CD4-positive, CD25-positive, alpha-beta regulatory T cell (primary cell): ENCODE data around the gene NCF2. TPM values are rescaled to one million over a fixed set of nuclear protein-coding genes. Genes with fewer than 3 reads are reported as not detected.
A peak's percentile ranks its signal among the peaks of the same experiment; 100 is the strongest.
"Not testable (repeated sequence)": the region's sequence is repeated elsewhere in the genome, so short reads cannot be mapped to it uniquely, and the experiment has no call there.

Experiments
- ATAC-seq, 2 donors: fragments of 150-1000 bp; cut with Tn5 transposase; one replicate each; pipeline ENCODE4 v1.10.0; 2021; ENCODE audit warnings: low read depth in 2 of 2, moderate number of reproducible peaks in 2 of 2, moderate library complexity in 1 of 2
- DNase-seq, 3 donors: peaks; one replicate each; pipeline versions ENCODE4 v3.0.0 to v3.0.0-alpha.2; 2012 to 2022; ENCODE audit warnings: mixed read lengths in 1 of 3
- H3K27ac ChIP-seq: one replicate; pipeline ENCODE4 v1.7.0; 2013; ENCODE audit warnings: mild to moderate bottlenecking, low read length; ENCODE audit not compliant: insufficient read depth, poor library complexity, severe bottlenecking
- H3K27me3 ChIP-seq: one replicate; pipeline ENCODE4 v1.7.0; 2013; ENCODE audit warnings: low read length; ENCODE audit not compliant: control insufficient read depth, insufficient read depth
- H3K36me3 ChIP-seq: one replicate; pipeline ENCODE4 v1.7.0; 2013; ENCODE audit warnings: mild to moderate bottlenecking, low read length, moderate library complexity; ENCODE audit not compliant: control insufficient read depth, insufficient read depth
- H3K4me1 ChIP-seq: 2 replicates; pipeline ENCODE4 v1.7.0; 2013; ENCODE audit warnings: mild to moderate bottlenecking, low read length; ENCODE audit not compliant: insufficient read depth, control insufficient read depth, poor library complexity, severe bottlenecking
- H3K4me3 ChIP-seq: one replicate; pipeline ENCODE4 v1.7.0; 2013; ENCODE audit warnings: low read depth, mild to moderate bottlenecking, low read length, moderate library complexity
- H3K9me3 ChIP-seq, 2 experiments: 1 replicate in 1 of 2; 2 replicates in 1 of 2; pipeline ENCODE4 v1.7.0; 2013; ENCODE audit warnings: low read length in 2 of 2, mild to moderate bottlenecking in 1 of 2, moderate library complexity in 1 of 2; ENCODE audit not compliant: control insufficient read depth in 2 of 2
- H3K27ac Mint-ChIP-seq, 3 donors: one replicate each; pipeline ENCODE4 v1.8.0; 2020 to 2022; ENCODE audit warnings: mild to moderate bottlenecking in 3 of 3, mixed read lengths in 3 of 3, moderate library complexity in 2 of 3
- H3K27me3 Mint-ChIP-seq: one replicate; pipeline ENCODE4 v1.8.0; 2022; ENCODE audit warnings: mild to moderate bottlenecking, mixed read lengths
- H3K36me3 Mint-ChIP-seq: one replicate; pipeline ENCODE4 v1.8.0; 2020; ENCODE audit warnings: mixed read lengths
- H3K4me1 Mint-ChIP-seq, 4 donors: one replicate each; pipeline ENCODE4 v1.8.0; 2020 to 2022; ENCODE audit warnings: mixed read lengths in 4 of 4, mild to moderate bottlenecking in 1 of 4
- H3K4me3 Mint-ChIP-seq, 4 donors: one replicate each; pipeline ENCODE4 v1.8.0; 2020 to 2022; ENCODE audit warnings: mild to moderate bottlenecking in 4 of 4, mixed read lengths in 4 of 4, moderate library complexity in 3 of 4
- H3K9me3 Mint-ChIP-seq, 7 donors: one replicate each; pipeline ENCODE4 v1.8.0; 2020 to 2022; ENCODE audit warnings: mixed read lengths in 7 of 7, mild to moderate bottlenecking in 3 of 7, moderate library complexity in 2 of 7
- polyA plus RNA-seq, 4 donors: library from polyadenylated mRNA; unstranded; fragments of 300-500 nt; fragmentation: Illumina TruSeq; gene quantifications; one replicate each; pipeline ENCODE4 v1.2.3, GENCODE V29; 2021
- total RNA-seq: library from RNA; stranded (reverse); gene quantifications from one replicate; pipeline ENCODE4 v1.2.3, GENCODE V29; 2022

Gene NCF2
- total and polyA plus RNA-seq, 5 donors from 2014 or later, result 2.8 to 20.0 (median 7.8) TPM

DNA sequence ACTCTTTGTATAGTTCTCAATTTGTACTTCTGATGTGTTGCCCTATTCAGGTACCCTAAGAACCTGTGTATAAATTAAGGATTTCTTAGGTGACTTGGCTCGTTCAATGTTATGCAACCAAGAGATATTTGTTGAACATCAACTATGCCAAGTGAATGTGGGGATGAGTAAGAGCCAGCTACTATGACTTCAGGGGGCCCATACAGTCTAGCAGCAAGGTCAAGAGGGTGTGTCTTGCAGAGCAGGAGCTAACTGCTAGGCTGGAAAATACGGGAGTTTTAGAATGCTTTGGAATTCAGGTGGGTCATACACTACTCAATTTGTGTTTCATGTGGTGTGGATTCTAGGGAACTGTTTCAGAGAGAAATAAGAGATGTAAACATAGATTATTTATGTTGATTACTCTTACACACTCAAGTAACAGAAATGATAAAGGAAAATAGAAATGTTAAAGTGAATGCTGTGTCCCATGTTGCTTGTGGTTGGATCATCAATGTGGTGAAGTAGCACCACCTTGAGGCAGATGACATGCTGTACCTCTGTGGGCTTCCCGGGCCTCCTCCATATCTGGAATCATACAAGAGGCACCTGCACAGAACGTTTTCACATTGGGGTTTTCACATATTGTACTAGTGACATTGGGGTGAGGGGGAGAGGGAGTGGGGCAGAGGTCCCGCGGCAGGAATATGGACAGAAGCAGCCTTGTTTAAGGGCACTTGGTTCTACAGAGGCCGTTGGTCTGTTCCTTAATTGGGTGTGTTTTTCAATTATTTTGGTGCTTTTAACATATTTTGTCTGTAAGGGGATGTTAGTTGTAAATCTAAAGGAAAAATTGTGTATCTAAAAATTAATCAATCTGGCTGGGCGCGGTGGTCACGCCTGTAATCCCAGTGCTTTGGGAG is 32.9 kb upstream of the NCF2 start:
- Mint-ChIP-seq H3K9me3 (no peaks in the 10 kb centered on the region), H3K36me3 (peaks cover 21% of the 10 kb centered on the region), H3K27me3 (no peaks in the 10 kb centered on the region), H3K4me1 (peaks cover 5 to 22% (median 16%) of the 10 kb centered on the region in 4 donors), H3K4me3 (no peak overlapping the region), H3K27ac (peak overlapping the region in 1 of 3 donors; percentile 42)
- no peak overlapping the region for H3K4me3 ChIP-seq
- H3K36me3 ChIP-seq, result peaks cover 25% of the 10 kb centered on the region
- peak; percentile 79 to 91 for ATAC-seq
- peak; percentile 19 to 77 (median 51) for DNase-seq
- no peaks in the 10 kb centered on the region for H3K27me3 ChIP-seq
- H3K27ac ChIP-seq, result peak overlapping the region; percentile 9
- no peaks in the 10 kb centered on the region for H3K9me3 ChIP-seq
- peaks cover 7% of the 10 kb centered on the region for H3K4me1 ChIP-seq

DNA sequence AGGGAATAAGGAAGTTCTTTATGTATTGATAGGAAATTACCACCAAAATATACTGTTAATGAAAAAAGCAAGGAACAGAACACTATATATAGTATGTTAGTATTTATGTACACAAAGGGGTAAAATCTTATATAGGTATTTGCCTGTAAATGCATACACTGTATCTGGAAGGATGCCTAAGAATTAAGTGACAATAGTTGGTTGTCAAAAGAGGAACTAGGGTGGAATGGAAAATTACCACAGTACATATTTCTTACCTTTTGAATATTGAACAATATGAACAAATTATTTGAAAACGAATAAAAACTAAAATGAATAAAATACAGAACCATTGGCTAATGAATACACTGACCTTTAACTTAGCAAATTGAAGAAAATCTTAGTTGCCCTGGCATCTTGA is 31.8 kb upstream of the NCF2 start:
- peaks cover 4 to 21% (median 13%) of the 10 kb centered on the region in 4 donors for H3K4me1 Mint-ChIP-seq
- DNase-seq (no peak), ATAC-seq (no peak)
- H3K36me3 Mint-ChIP-seq, result peaks cover 20% of the 10 kb centered on the region
- no peak overlapping the region for H3K4me3 Mint-ChIP-seq
- peaks cover 3% of the 10 kb centered on the region for H3K27me3 Mint-ChIP-seq
- Histone ChIP-seq H3K9me3 (no peaks in the 10 kb centered on the region), H3K27me3 (no peaks in the 10 kb centered on the region), H3K4me1 (peaks cover 2% of the 10 kb centered on the region), H3K27ac (no peak overlapping the region), H3K36me3 (peaks cover 17% of the 10 kb centered on the region), H3K4me3 (no peak overlapping the region)
- peak overlapping the region in 1 of 3 donors; percentile 26 for H3K27ac Mint-ChIP-seq
- H3K9me3 Mint-ChIP-seq, result no peaks in the 10 kb centered on the region

DNA sequence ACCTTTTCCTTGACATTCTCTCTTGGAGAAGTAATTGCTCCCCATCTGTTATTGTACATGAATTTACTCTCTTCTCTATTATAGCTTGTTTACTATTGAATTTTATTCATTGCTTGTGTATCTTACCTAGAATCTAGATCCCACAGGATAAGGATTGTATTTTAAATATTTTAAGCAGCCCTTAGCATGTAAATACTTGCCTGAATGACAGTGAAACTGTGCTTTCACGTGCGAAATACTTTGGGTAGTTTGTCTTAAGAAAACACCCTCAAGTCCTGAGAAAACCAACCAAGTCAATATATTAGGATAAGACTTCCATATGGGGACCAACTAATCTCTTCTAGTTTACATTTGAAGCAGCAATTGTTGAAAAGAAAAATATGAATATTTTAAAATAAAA is 30.1 kb upstream of the NCF2 start:
- Mint-ChIP-seq H3K27me3 (peaks cover 4% of the 10 kb centered on the region), H3K27ac (no peak overlapping the region), H3K4me3 (no peak overlapping the region), H3K9me3 (no peaks in the 10 kb centered on the region), H3K4me1 (peaks cover 0 to 17% (median 6%) of the 10 kb centered on the region in 4 donors), H3K36me3 (peaks cover 19% of the 10 kb centered on the region)
- ATAC-seq (no peak), DNase-seq (no peak)
- Histone ChIP-seq H3K4me1 (no peaks in the 10 kb centered on the region), H3K27me3 (no peaks in the 10 kb centered on the region), H3K9me3 (no peaks in the 10 kb centered on the region), H3K4me3 (no peak overlapping the region), H3K27ac (no peak overlapping the region), H3K36me3 (peaks cover 6% of the 10 kb centered on the region)

DNA sequence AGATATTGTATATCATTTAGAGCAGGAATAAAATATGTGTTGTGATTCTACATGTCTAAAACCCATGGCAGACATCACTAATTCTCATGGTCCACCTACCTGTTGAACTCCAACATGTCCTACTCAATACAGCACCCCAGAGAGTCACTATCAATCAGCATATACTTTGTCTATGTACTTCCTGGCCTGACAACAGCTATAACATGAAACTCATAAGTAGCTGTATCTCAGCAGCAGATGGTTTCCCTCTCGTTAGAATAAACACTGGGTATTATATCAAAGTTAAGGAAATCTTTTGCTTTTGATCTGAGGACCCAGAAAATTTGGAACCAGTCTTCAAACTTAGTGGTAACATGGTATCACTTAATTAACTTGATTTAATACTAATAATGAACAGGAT is 29.5 kb upstream of the NCF2 start:
- no peak overlapping the region for H3K27ac Mint-ChIP-seq
- Histone ChIP-seq H3K4me1 (no peaks in the 10 kb centered on the region), H3K36me3 (peaks cover 2% of the 10 kb centered on the region), H3K4me3 (no peak overlapping the region), H3K9me3 (no peaks in the 10 kb centered on the region), H3K27ac (no peak overlapping the region), H3K27me3 (no peaks in the 10 kb centered on the region)
- H3K9me3 Mint-ChIP-seq, result no peaks in the 10 kb centered on the region
- H3K36me3 Mint-ChIP-seq, result peaks cover 14% of the 10 kb centered on the region
- peaks cover 5% of the 10 kb centered on the region for H3K27me3 Mint-ChIP-seq
- H3K4me3 Mint-ChIP-seq, result no peak overlapping the region
- peaks cover 0 to 17% (median 3%) of the 10 kb centered on the region in 4 donors for H3K4me1 Mint-ChIP-seq
- DNase-seq (no peak), ATAC-seq (no peak)

DNA sequence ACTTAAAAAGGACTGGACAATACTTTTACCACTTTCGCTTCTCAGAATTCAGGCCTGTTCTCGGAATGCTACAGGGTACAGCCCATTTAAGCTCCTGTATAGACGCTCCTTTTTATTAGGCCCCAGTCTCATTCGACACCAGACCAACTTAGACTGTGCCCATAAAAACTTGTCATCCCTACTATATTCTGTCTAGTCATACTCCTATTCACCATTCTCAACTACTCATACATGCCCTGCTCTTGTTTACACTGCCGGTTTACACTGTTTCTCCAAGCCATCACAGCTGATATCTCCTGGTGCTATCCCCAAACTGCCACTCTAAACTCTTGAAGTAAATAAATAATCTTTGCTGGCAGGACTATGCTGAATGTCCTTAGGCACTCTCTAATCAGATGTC is 27.9 kb upstream of the NCF2 start:
- not testable (repeated sequence) for H3K4me3 ChIP-seq, H3K36me3 Mint-ChIP-seq, ATAC-seq, H3K27ac Mint-ChIP-seq, H3K36me3 ChIP-seq, DNase-seq, H3K27me3 ChIP-seq, H3K27ac ChIP-seq, H3K4me1 ChIP-seq, H3K4me3 Mint-ChIP-seq, H3K9me3 ChIP-seq, H3K9me3 Mint-ChIP-seq
- Mint-ChIP-seq H3K4me1 (peaks cover 0 to 11% (median 3%) of the 10 kb centered on the region in 4 donors), H3K27me3 (peaks cover 11% of the 10 kb centered on the region)

DNA sequence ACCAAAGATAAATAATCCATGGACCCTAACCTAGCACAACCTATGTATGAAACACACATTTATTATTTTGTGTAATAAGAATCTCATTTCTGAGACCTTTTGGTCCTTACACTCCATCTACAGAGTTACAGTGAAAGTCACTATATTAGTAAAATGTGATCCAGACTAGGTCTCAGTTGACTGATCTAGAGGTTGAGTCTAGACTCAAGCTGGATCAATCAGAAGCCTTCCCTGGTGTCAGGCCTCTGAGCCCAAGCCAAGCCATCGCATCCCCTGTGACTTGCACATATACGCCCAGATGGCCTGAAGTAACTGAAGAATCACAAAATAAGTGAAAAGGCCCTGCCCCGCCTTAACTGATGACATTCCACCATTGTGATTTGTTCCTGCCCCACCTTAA is 22.7 kb upstream of the NCF2 start:
- H3K27ac Mint-ChIP-seq, H3K27me3 ChIP-seq, H3K9me3 ChIP-seq, DNase-seq, H3K4me3 Mint-ChIP-seq, H3K9me3 Mint-ChIP-seq, H3K4me1 ChIP-seq, ATAC-seq, H3K4me3 ChIP-seq, H3K36me3 ChIP-seq, H3K36me3 Mint-ChIP-seq, H3K4me1 Mint-ChIP-seq, H3K27ac ChIP-seq: not testable (repeated sequence)
- peaks cover 11% of the 10 kb centered on the region for H3K27me3 Mint-ChIP-seq

DNA sequence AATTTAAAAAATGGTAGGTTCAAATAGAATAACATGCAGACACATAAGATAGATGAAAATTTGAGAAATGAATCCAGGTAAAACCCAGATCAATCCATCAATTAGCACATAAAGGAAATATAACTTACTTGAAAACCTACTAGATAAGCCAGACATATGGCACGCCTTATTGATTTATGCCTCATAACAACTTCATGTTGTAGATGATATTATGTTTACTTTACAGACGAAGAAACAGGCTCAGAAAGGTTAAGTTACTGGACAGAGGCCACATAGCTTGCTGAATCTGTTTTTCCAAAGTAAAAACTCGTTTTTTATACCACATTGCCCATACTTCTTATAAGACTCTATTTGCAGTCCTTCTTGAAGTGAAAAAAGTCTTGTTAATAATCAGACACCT is 22.1 kb upstream of the NCF2 start:
- H3K4me3 Mint-ChIP-seq, result no peak overlapping the region
- H3K27ac Mint-ChIP-seq, result no peak overlapping the region
- Histone ChIP-seq H3K4me1 (no peaks in the 10 kb centered on the region), H3K27me3 (no peaks in the 10 kb centered on the region), H3K27ac (no peak overlapping the region), H3K9me3 (no peaks in the 10 kb centered on the region), H3K4me3 (no peak overlapping the region), H3K36me3 (no peaks in the 10 kb centered on the region)
- ATAC-seq, result no peak
- peaks cover 11% of the 10 kb centered on the region for H3K27me3 Mint-ChIP-seq
- no peaks in the 10 kb centered on the region for H3K36me3 Mint-ChIP-seq
- H3K9me3 Mint-ChIP-seq, result peaks cover 0 to 3% (median 0%) of the 10 kb centered on the region in 7 donors
- no peak for DNase-seq
- no peaks in the 10 kb centered on the region for H3K4me1 Mint-ChIP-seq

DNA sequence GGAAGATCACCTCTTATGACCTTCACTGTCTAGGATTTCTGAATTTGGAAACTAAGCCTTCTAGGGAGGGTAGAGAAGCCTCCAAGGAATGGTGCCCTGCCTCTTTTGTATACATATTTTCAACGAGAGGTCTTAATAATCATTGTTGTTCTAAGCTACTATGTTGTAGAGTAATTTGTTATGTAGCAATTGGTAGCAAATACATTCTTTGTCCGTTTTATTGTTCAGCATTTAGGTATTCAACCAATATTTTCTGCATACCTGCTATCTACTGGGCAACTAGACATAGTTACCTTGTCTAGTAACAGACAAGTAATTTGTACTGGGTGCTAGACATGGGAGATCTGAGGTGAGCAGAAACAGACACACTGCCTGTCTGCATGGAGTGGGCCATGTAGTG is 20.8 kb upstream of the NCF2 start:
- ATAC-seq, result no peak

More for the DNA sequence above, 20.8 kb upstream of the NCF2 start:
- Histone ChIP-seq H3K27me3 (no peaks in the 10 kb centered on the region), H3K9me3 (no peaks in the 10 kb centered on the region), H3K36me3 (no peaks in the 10 kb centered on the region), H3K4me3 (no peak overlapping the region), H3K27ac (no peak overlapping the region), H3K4me1 (no peaks in the 10 kb centered on the region)
- Mint-ChIP-seq H3K27me3 (peaks cover 13% of the 10 kb centered on the region), H3K36me3 (no peaks in the 10 kb centered on the region), H3K4me3 (no peak overlapping the region), H3K4me1 (no peaks in the 10 kb centered on the region), H3K9me3 (peaks cover 0 to 3% (median 0%) of the 10 kb centered on the region in 7 donors), H3K27ac (no peak overlapping the region)
- DNase-seq, result no peak
